ENCODE results near the gene GSDME.

Gene GSDME

DNA sequence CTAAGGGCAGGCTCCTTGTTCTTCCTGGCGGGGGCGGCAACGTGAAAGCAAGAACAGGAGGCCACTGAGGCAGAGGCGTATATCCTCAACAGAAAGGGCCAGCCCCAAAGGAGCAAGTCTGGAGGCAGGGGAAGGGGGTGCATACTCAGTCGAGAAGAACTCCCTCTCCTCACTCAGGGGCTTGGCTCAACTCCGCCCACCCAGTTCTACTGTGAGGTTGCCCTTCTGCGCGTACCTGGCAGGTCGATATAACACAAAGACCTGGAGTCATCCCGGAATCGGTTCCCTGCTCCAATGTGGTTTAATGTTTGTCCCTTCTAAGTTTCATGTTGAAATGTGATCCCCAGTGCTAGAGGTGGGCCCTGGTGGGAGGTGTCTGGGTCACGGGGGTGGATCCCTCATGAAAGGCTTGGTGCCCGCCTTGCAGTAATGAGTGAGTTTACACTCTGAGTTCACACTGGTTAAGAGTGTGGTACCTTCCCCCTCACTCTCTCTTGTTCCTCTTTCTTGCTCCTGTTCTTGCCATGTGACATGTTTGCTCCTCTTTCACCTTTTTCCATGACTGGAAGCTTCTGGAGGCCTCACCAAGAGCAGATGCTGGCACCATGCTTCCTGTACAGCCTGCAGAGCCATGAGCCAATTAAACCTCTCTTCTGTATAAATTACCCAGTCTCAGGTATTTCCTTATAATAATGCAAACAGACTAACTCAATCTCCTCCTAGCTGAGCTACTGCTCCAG lies 32.6 kb downstream of the GSDME start:
- TF ChIP-seq, protein P1, sequence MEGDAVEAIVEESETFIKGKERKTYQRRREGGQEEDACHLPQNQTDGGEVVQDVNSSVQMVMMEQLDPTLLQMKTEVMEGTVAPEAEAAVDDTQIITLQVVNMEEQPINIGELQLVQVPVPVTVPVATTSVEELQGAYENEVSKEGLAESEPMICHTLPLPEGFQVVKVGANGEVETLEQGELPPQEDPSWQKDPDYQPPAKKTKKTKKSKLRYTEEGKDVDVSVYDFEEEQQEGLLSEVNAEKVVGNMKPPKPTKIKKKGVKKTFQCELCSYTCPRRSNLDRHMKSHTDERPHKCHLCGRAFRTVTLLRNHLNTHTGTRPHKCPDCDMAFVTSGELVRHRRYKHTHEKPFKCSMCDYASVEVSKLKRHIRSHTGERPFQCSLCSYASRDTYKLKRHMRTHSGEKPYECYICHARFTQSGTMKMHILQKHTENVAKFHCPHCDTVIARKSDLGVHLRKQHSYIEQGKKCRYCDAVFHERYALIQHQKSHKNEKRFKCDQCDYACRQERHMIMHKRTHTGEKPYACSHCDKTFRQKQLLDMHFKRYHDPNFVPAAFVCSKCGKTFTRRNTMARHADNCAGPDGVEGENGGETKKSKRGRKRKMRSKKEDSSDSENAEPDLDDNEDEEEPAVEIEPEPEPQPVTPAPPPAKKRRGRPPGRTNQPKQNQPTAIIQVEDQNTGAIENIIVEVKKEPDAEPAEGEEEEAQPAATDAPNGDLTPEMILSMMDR (IDR thresholded peaks at IDR 0.05; ENCODE audit: extremely low read depth, insufficient read depth, missing control alignments) = no peak
- in situ Hi-C loops (cut with MboI; ENCODE audit: low pct_unique_long_range_greater_than_20kb, low sequenced_read_pairs, unreplicated experiment) = no loop called here
- no peak for DNase-seq (ENCODE audit: low spot score)

DNA sequence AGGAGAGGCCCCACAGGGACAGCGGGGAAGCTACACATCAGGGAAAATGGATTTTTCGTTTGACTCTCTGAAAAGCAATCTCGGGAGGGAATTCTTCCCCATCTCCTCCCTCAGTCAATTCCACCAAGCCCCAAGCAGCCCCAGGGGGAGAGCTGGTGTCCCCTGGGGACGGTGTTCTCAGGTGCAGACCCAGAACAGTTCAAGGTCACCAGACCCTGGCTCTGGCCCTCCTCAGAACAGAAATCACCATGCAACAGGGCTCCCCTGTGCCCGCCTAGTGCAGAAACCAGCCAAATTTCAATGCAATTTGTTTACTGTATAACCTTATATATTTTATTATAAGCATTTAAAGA lies 34.1 kb downstream of the GSDME start:
- TF ChIP-seq, protein P1 (IDR thresholded peaks at IDR 0.05; ENCODE audit: extremely low read depth, insufficient read depth, missing control alignments) = no peak
- no peak for DNase-seq (ENCODE audit: low spot score)
- in situ Hi-C loops (cut with MboI; ENCODE audit: low pct_unique_long_range_greater_than_20kb, low sequenced_read_pairs, unreplicated experiment) = no loop called here

DNA sequence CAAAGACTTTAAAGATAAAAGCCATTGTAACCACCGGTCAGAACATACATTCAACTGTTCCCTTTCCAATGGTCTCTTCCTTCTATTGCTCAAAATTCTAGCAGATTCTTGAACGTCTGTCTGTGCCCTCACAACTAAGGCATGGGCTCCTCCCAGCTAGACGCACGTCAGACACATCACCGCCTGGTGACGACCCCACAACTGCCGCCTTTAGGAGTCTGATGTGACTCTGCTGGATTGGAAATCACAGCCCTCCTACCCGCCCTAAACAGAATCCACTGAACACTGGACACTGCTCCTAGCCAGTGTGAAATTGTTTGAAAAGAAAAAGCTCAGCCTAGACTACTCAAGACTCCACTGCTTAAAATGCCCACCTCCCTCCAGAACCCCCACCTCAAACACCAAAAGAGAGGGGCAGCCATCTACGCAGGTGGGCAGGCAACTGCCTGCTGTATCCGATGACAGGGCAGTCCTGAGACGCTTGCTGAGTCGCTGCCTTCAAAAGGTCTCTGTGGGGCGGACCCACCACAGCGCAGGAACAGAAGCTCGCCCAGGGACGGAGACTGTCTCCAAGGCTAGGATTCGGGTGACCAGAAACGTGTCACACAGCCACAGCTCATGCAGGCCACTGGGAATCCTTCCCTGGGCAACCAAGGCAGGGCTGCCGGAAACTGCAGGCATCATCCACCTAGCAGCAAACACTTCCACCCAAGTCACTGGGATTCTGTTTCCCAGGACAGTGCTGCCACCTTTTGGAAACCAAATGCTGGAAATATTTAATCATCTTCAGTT lies 34.7 kb downstream of the GSDME start:
- DNase-seq (ENCODE audit: low spot score) = no peak

DNA sequence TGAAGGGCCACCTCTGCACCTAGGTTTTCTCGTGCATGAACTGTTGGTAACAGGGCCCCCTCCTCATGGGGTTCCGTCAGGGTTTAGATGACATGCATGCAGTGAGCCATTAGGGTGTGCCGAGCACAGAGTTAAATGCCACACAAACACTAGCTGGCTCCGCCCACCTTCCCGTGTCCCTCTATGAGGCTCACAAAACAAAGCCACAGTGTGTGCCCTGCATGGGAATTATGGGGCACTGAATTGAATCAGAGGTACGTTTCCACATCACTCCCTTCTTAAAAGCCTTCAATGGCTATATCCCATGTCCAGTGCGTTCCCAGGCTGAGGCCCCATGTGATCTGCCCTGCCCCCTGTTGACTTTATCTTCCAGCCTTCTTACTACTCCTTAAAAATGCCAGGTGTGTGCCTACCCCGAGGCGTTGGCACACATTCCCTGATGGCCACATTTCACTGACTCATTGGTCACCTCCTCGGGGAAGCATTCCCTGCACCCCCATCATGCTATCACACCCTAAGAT lies 35.7 kb downstream of the GSDME start:
- DNase-seq (ENCODE audit: low spot score) = no peak
- TF ChIP-seq, protein P1 (IDR thresholded peaks at IDR 0.05; ENCODE audit: extremely low read depth, insufficient read depth, missing control alignments) = no peak
- in situ Hi-C loops (cut with MboI; ENCODE audit: low pct_unique_long_range_greater_than_20kb, low sequenced_read_pairs, unreplicated experiment) = no loop called here

More for the DNA sequence above, 34.7 kb downstream of the GSDME start:
- in situ Hi-C loops (cut with MboI; ENCODE audit: low pct_unique_long_range_greater_than_20kb, low sequenced_read_pairs, unreplicated experiment) = no loop called here
- TF ChIP-seq, protein P1 (IDR thresholded peaks at IDR 0.05; ENCODE audit: extremely low read depth, insufficient read depth, missing control alignments) = peak; percentile 14

DNA sequence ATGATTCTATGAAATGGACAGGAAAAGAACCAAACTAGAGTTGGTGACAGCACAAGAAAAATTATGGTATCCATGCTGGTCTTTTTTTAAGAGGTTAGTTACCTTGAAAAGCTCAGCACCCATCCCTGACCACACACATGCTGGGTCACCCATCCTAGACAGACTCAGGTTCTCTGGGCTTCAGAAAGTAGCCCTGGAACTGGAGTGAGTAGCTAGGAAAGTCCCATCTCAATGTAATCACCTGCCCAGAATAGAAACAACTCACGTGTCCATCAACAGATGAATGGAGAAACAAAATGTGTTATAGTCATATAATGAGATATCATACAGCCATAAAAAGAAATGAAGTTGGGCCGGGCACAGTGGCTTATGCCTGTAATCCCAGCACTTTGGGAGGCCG lies 37.0 kb downstream of the GSDME start:
- TF ChIP-seq, protein P1 (IDR thresholded peaks at IDR 0.05; ENCODE audit: extremely low read depth, insufficient read depth, missing control alignments) = no peak
- DNase-seq (ENCODE audit: low spot score) = peak; percentile 48
- in situ Hi-C loops (cut with MboI; ENCODE audit: low pct_unique_long_range_greater_than_20kb, low sequenced_read_pairs, unreplicated experiment) = no loop called here

DNA sequence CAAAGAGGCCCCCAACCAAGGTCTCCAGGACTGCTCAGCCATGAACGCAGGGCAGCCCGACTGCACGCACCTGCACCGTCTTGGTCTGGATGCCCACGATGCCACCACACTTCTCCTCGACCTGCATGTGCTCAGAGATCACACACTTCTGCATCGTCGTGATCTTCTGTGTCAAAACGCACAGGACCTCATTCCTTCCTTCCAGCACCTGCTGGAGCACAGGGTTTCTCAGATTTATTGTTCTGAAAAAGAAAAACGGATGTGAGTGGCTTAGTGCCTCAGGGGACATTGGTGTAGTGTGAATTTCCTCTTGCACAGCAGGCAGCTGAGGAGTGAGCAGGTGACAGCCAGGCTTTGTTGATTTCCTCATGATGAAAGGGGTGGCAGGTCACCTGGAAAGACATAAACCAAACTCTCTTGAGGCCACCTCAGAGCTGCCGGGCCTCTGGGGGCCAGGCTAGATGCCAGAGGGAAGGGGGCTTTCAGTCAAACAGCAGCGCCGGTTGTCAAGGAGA lies 38.2 kb downstream of the GSDME start:
- TF ChIP-seq, protein P1 (IDR thresholded peaks at IDR 0.05; ENCODE audit: extremely low read depth, insufficient read depth, missing control alignments) = no peak
- peak; percentile 62 for DNase-seq (ENCODE audit: low spot score)
- in situ Hi-C loops (cut with MboI; ENCODE audit: low pct_unique_long_range_greater_than_20kb, low sequenced_read_pairs, unreplicated experiment) = no loop called here
